Tibial nerve (tissue), 4 donors: ENCODE results near the gene CASZ1. TPM values are rescaled to one million over a fixed set of nuclear protein-coding genes. Genes with fewer than 3 reads are reported as not detected.

ENCODE experiments used
- DNase-seq, 2 donors: peaks; one replicate each; pipeline ENCODE4 v3.0.0-alpha.2; 2019; ENCODE audit warnings: low spot score in 2 of 2
- H3K27ac ChIP-seq, 4 donors: fragments of 200-600 bp; sonication (generic) in 3 of 4; one replicate each; pipeline ENCODE4 v1.5.1; 2017 to 2019; ENCODE audit warnings: mild to moderate bottlenecking in 1 of 4
- H3K27me3 ChIP-seq, 2 donors: fragments of 200-600 bp; sonication (generic) in 1 of 2; one replicate each; pipeline versions ENCODE4 v1.5.1 to v1.6.0; 2017 to 2019
- H3K36me3 ChIP-seq, 3 donors: fragments of 200-600 bp; sonication (generic); one replicate each; pipeline ENCODE4 v1.5.1; 2018 to 2019
- H3K4me1 ChIP-seq, 4 donors: fragments of 200-600 bp; sonication (generic) in 3 of 4; one replicate each; pipeline ENCODE4 v1.5.1; 2017 to 2019
- H3K4me3 ChIP-seq, 4 donors: fragments of 200-600 bp; sonication (generic) in 3 of 4; one replicate each; pipeline ENCODE4 v1.5.1; 2017 to 2019; ENCODE audit warnings: mild to moderate bottlenecking in 1 of 4, moderate library complexity in 1 of 4
- H3K9me3 ChIP-seq, 4 donors: fragments of 200-600 bp; sonication (generic) in 3 of 4; one replicate each; pipeline ENCODE4 v1.5.1; 2017 to 2019
- CTCF ChIP-seq, 5 experiments: fragments of 200-600 bp in 3 of 5; fragments of 450-650 bp in 2 of 5; sonication (generic) in 3 of 5; IDR thresholded peaks; one replicate each; pipeline ENCODE4 v1.5.1; 2016 to 2019; ENCODE audit warnings: antibody characterized with exemption in 5 of 5, mild to moderate bottlenecking in 3 of 5, moderate library complexity in 2 of 5
- EP300 ChIP-seq, 2 donors: sonication (generic); formaldehyde crosslinking; IDR thresholded peaks; one replicate each; pipeline ENCODE4 v1.6.1; 2017; ENCODE audit warnings: antibody characterized with exemption in 2 of 2, mild to moderate bottlenecking in 1 of 2
- POLR2A ChIP-seq, 2 donors: fragments of 450-650 bp; IDR thresholded peaks; one replicate each; pipeline ENCODE4 v1.6.1; 2017; ENCODE audit warnings: antibody characterized with exemption in 2 of 2, mild to moderate bottlenecking in 2 of 2, moderate library complexity in 2 of 2
- WGBS, 2 donors: methylation state at CpG; one replicate each; pipeline ENCODE4 v1.1.5; 2018; 5-methylcytosine and 5-hydroxymethylcytosine counted together
- total RNA-seq, 4 donors: library from RNA; depleted of rRNA; stranded (reverse); fragments of >200 nt; gene quantifications; one replicate each; pipeline ENCODE4 v1.1.0, GENCODE V29; 2016

Gene CASZ1
- total RNA-seq, 4 donors from 2014 or later = 1.7 to 7.5 (median 5.1) TPM

- TF ChIP-seq POLR2A (IDR thresholded peaks at IDR 0.05) = no peak
- no peak for TF ChIP-seq CTCF (IDR thresholded peaks at IDR 0.05)
- no peak for TF ChIP-seq EP300 (IDR thresholded peaks at IDR 0.05)
- Histone ChIP-seq H3K4me1 (peaks cover 0 to 14% (median 0%) of the 10 kb centered on the region in 4 donors), H3K27ac (no peak overlapping the region), H3K4me3 (no peak overlapping the region), H3K27me3 (peaks cover 0 to 8% of the 10 kb centered on the region in 2 donors), H3K36me3 (peaks cover 0 to 13% (median 0%) of the 10 kb centered on the region in 3 donors), H3K9me3 (no peaks in the 10 kb centered on the region)
- DNase-seq = no peak
- 91 to 93% methylated on average over 20 to 33 of the region's 41 CpGs for WGBS, 2 donors
Measured at GRCh38 chr1:10653370-10654125, 142.9 kb downstream of the CASZ1 start.

- Histone ChIP-seq H3K27ac (no peak overlapping the region), H3K27me3 (peaks cover 0 to 8% of the 10 kb centered on the region in 2 donors), H3K4me3 (no peak overlapping the region), H3K9me3 (no peaks in the 10 kb centered on the region), H3K4me1 (peaks cover 0 to 14% (median 0%) of the 10 kb centered on the region in 4 donors), H3K36me3 (peaks cover 0 to 13% (median 0%) of the 10 kb centered on the region in 3 donors)
- TF ChIP-seq EP300 (IDR thresholded peaks at IDR 0.05) (no peak), CTCF (IDR thresholded peaks at IDR 0.05) (no peak), POLR2A (IDR thresholded peaks at IDR 0.05) (no peak)
- no peak for DNase-seq
- WGBS, 2 donors = 88 to 89% methylated on average over 11 to 12 of the region's 12 CpGs
Measured at GRCh38 chr1:10652626-10653025, 143.8 kb downstream of the CASZ1 start.

GRCh38 chr1:10651793-10652192 is 144.7 kb downstream of the CASZ1 start:
- H3K27ac ChIP-seq = no peak overlapping the region
- no peak for TF ChIP-seq POLR2A (IDR thresholded peaks at IDR 0.05)
- no peak for TF ChIP-seq EP300 (IDR thresholded peaks at IDR 0.05)
- no peak for TF ChIP-seq CTCF (IDR thresholded peaks at IDR 0.05)
- peaks cover 0 to 16% (median 0%) of the 10 kb centered on the region in 3 donors for H3K36me3 ChIP-seq
- 43 to 62% methylated on average over 9 to 11 of the region's 11 CpGs for WGBS, 2 donors
- H3K4me1 ChIP-seq = peaks cover 0 to 14% (median 0%) of the 10 kb centered on the region in 4 donors
- H3K9me3 ChIP-seq = no peaks in the 10 kb centered on the region
- H3K27me3 ChIP-seq = peaks cover 0 to 8% of the 10 kb centered on the region in 2 donors
- H3K4me3 ChIP-seq = no peak overlapping the region
- no peak for DNase-seq

- Histone ChIP-seq H3K27ac (no peak overlapping the region), H3K9me3 (no peaks in the 10 kb centered on the region), H3K36me3 (peaks cover 0 to 16% (median 0%) of the 10 kb centered on the region in 3 donors), H3K4me1 (peaks cover 0 to 14% (median 0%) of the 10 kb centered on the region in 4 donors), H3K27me3 (peaks cover 0 to 8% of the 10 kb centered on the region in 2 donors), H3K4me3 (no peak overlapping the region)
- 48 to 72% methylated on average over 11 to 17 of the region's 19 CpGs for WGBS, 2 donors
- DNase-seq = no peak
- TF ChIP-seq EP300 (IDR thresholded peaks at IDR 0.05) = no peak
Measured at GRCh38 chr1:10651389-10651766, 145.1 kb downstream of the CASZ1 start.

GRCh38 chr1:10650556-10651388 is 145.7 kb downstream of the CASZ1 start:
- Histone ChIP-seq H3K36me3 (peaks cover 0 to 16% (median 0%) of the 10 kb centered on the region in 3 donors), H3K27ac (no peak overlapping the region)

More at GRCh38 chr1:10650556-10651388, 145.7 kb downstream of the CASZ1 start:
- 77 to 80% methylated on average over 39 to 40 of the region's 40 CpGs for WGBS, 2 donors
- Histone ChIP-seq H3K9me3 (no peaks in the 10 kb centered on the region), H3K4me1 (peaks cover 0 to 14% (median 0%) of the 10 kb centered on the region in 4 donors), H3K27me3 (peaks cover 0 to 8% of the 10 kb centered on the region in 2 donors), H3K4me3 (no peak overlapping the region)
- no peak for TF ChIP-seq EP300 (IDR thresholded peaks at IDR 0.05)
- TF ChIP-seq CTCF (IDR thresholded peaks at IDR 0.05) = no peak
- TF ChIP-seq POLR2A (IDR thresholded peaks at IDR 0.05) = no peak
- DNase-seq = no peak
